Fibroblast of lung (primary cell): ENCODE data around the gene SUMO2. TPM values are rescaled to one million over a fixed set of nuclear protein-coding genes. Genes with fewer than 3 reads are reported as not detected.

Experiments
- DNase-seq, 2 donors: peaks; one replicate each; pipeline versions ENCODE4 v3.0.0 to v3.0.0-alpha.2; 2010; ENCODE audit warnings: low read depth in 2 of 2
- H2AFZ ChIP-seq: 2 replicates; pipeline ENCODE4 v1.5.1; 2012; ENCODE audit warnings: low read length, control low read depth, inconsistent platforms
- H3K27ac ChIP-seq: 2 replicates; pipeline ENCODE4 v1.5.1; 2011; ENCODE audit warnings: low read length, control low read depth; ENCODE audit not compliant: insufficient read depth
- H3K27me3 ChIP-seq: 2 replicates; pipeline ENCODE4 v1.5.1; 2011; ENCODE audit warnings: mild to moderate bottlenecking, low read length; ENCODE audit not compliant: control insufficient read depth, insufficient read depth
- H3K36me3 ChIP-seq: 2 replicates; pipeline ENCODE4 v1.5.1; 2011; ENCODE audit warnings: low read length; ENCODE audit not compliant: control insufficient read depth, insufficient read depth
- H3K4me1 ChIP-seq: 2 replicates; pipeline ENCODE4 v1.5.1; 2011; ENCODE audit warnings: low read length; ENCODE audit not compliant: control insufficient read depth, insufficient read depth; ENCODE audit errors: extremely low read depth
- H3K4me2 ChIP-seq: 2 replicates; pipeline ENCODE4 v1.5.1; 2011; ENCODE audit warnings: low read length, control low read depth; ENCODE audit not compliant: insufficient read depth; ENCODE audit errors: extremely low read depth
- H3K4me3 ChIP-seq, 4 experiments: fragments of 200-600 bp in 1 of 4; sonication (generic) in 1 of 4; replicated peaks in 1 of 4; 2 replicates each; pipeline ENCODE4 v1.5.1; 2011 to 2016; ENCODE audit warnings: low read length in 4 of 4, low read depth in 3 of 4, mild to moderate bottlenecking in 3 of 4, control low read depth in 2 of 4, inconsistent platforms in 1 of 4, mixed read lengths in 1 of 4; ENCODE audit not compliant: insufficient read depth in 1 of 4; ENCODE audit errors: control extremely low read depth in 1 of 4
- H3K79me2 ChIP-seq: 2 replicates; pipeline ENCODE4 v1.5.1; 2012; ENCODE audit warnings: mild to moderate bottlenecking, low read length, inconsistent platforms; ENCODE audit not compliant: control insufficient read depth, insufficient read depth
- H3K9ac ChIP-seq: 2 replicates; pipeline ENCODE4 v1.5.1; 2011; ENCODE audit warnings: mild to moderate bottlenecking, low read length, control low read depth; ENCODE audit not compliant: insufficient read depth
- H3K9me3 ChIP-seq: 2 replicates; pipeline ENCODE4 v1.5.1; 2012; ENCODE audit warnings: low read depth, low read length; ENCODE audit not compliant: control insufficient read depth, insufficient read depth
- H4K20me1 ChIP-seq: 2 replicates; pipeline ENCODE4 v1.5.1; 2011; ENCODE audit warnings: low read length; ENCODE audit not compliant: control insufficient read depth, insufficient read depth; ENCODE audit errors: extremely low read depth
- EZH2 ChIP-seq: IDR thresholded peaks from 2 replicates; pipeline ENCODE4 v1.5.1; 2012; ENCODE audit warnings: low read length, control low read depth, mild to moderate bottlenecking; ENCODE audit errors: missing control alignments
- polyA plus RNA-seq, 2 donors: library from polyadenylated mRNA; depleted of rRNA in 1 of 2; stranded (reverse) in 1 of 2; unstranded in 1 of 2; fragments of >200 nt; gene quantifications; 2 replicates each; pipeline ENCODE4 v1.2.1, GENCODE V29; 2011 to 2012; ENCODE audit warnings: missing spikeins in 1 of 2
- total RNA-seq: library from RNA; depleted of rRNA; stranded (reverse); fragments of >200 nt; gene quantifications from 2 replicates; pipeline ENCODE4 v1.2.1, GENCODE V29; 2014
- TF ChIP-seq, protein P1 (sequence below), 2 donors: IDR thresholded peaks in 1 of 2; conservative IDR thresholded peaks in 1 of 2; 1 replicate in 1 of 2; 2 replicates in 1 of 2; pipeline ENCODE4 v1.5.1; 2011 to 2012; ENCODE audit warnings: low read length in 2 of 2, control low read depth in 1 of 2, inconsistent platforms in 1 of 2, low read depth in 1 of 2, mild to moderate bottlenecking in 1 of 2

The SUMO2 gene
- total and polyA plus RNA-seq, 2 donors (not counting 1 experiment from before 2014, with no cell fraction given): 122 to 191 TPM

- Histone ChIP-seq H3K27ac (peak overlapping the region; percentile 80), H3K36me3 (no peaks in the 10 kb centered on the region), H3K4me3 (peak overlapping the region; percentile 89 to 96 (median 96)), H3K4me2 (peak overlapping the region; percentile 98), H3K27me3 (no peaks in the 10 kb centered on the region), H4K20me1 (no peaks in the 10 kb centered on the region), H3K9me3 (no peaks in the 10 kb centered on the region), H3K79me2 (peaks cover 60% of the 10 kb centered on the region), H2AFZ (peak overlapping the region; percentile 47), H3K4me1 (peaks cover 8% of the 10 kb centered on the region), H3K9ac (peak overlapping the region; percentile 93)
- peak; percentile 26 to 48 for DNase-seq
- TF ChIP-seq, protein P1, sequence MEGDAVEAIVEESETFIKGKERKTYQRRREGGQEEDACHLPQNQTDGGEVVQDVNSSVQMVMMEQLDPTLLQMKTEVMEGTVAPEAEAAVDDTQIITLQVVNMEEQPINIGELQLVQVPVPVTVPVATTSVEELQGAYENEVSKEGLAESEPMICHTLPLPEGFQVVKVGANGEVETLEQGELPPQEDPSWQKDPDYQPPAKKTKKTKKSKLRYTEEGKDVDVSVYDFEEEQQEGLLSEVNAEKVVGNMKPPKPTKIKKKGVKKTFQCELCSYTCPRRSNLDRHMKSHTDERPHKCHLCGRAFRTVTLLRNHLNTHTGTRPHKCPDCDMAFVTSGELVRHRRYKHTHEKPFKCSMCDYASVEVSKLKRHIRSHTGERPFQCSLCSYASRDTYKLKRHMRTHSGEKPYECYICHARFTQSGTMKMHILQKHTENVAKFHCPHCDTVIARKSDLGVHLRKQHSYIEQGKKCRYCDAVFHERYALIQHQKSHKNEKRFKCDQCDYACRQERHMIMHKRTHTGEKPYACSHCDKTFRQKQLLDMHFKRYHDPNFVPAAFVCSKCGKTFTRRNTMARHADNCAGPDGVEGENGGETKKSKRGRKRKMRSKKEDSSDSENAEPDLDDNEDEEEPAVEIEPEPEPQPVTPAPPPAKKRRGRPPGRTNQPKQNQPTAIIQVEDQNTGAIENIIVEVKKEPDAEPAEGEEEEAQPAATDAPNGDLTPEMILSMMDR (conservative IDR thresholded peaks at IDR 0.05 in 1 of 2, IDR thresholded peaks at IDR 0.05 in 1 of 2; ENCODE audit: low read depth in 1 of 2, low read length in 2 of 2): no peak
- TF ChIP-seq EZH2: no peak
Measured at GRCh38 chr17:75152922-75153779, 29.6 kb downstream of the SUMO2 start.

DNA sequence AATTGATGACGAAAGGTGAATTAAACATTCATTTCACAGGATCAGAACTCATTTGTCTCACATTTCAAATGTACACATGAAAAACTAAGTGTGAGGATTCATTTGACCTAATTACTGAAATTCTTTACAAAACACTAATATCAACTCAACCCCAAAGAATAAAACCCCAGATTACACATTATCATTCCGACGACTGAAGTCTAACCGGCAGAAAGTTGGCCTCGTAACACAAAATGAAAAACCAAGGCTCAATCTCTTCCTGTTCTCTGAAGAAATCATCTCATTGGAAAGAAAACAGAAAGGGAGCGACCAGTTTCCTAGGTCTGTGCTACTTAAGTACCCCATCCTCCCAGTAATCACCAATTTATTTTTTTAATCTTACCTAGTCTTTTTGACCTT, 30.2 kb downstream of the SUMO2 start:
- Histone ChIP-seq H3K4me2 (peak overlapping the region; percentile 98), H3K27me3 (no peaks in the 10 kb centered on the region), H3K9me3 (no peaks in the 10 kb centered on the region), H3K4me1 (peaks cover 8% of the 10 kb centered on the region), H3K4me3 (peak overlapping the region; percentile 89 to 96 (median 96)), H3K36me3 (peaks cover 4% of the 10 kb centered on the region), H3K9ac (peak overlapping the region; percentile 23), H3K27ac (peak overlapping the region; percentile 80), H3K79me2 (peaks cover 64% of the 10 kb centered on the region), H4K20me1 (no peaks in the 10 kb centered on the region), H2AFZ (no peak overlapping the region)
- DNase-seq: peak in 1 of 2 donors; percentile 22
- no peak for TF ChIP-seq EZH2
- TF ChIP-seq, protein P1 (conservative IDR thresholded peaks at IDR 0.05 in 1 of 2, IDR thresholded peaks at IDR 0.05 in 1 of 2; ENCODE audit: low read depth in 1 of 2, low read length in 2 of 2): no peak

DNA sequence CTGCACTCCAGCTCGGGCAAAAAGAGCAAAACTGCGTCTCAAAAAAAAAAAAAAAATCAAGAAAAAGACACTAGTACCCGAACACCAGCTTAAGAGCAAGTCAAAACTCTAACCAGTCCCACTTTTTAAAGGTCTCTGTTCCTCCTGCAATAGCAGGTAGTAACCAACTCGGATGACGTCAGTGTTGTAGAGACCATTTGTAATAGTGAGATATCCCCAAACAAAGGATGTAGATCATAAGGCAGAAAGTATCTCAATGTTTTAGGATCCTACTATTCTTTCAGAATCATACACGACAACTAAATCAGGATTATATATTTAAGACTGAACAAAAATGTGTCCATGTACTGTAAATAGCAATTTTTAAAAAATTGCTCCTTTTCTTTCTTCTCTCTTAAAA, 30.8 kb downstream of the SUMO2 start:
- peaks cover 8% of the 10 kb centered on the region for H3K4me1 ChIP-seq
- H3K79me2 ChIP-seq: peaks cover 64% of the 10 kb centered on the region
- no peaks in the 10 kb centered on the region for H4K20me1 ChIP-seq
- peak overlapping the region; percentile 98 for H3K4me2 ChIP-seq
- no peak overlapping the region for H3K27ac ChIP-seq
- no peak overlapping the region for H3K9ac ChIP-seq
- H3K27me3 ChIP-seq: no peaks in the 10 kb centered on the region
- H2AFZ ChIP-seq: no peak overlapping the region
- H3K4me3 ChIP-seq: peak overlapping the region; percentile 21 to 96 (median 92)
- peaks cover 4% of the 10 kb centered on the region for H3K36me3 ChIP-seq
- TF ChIP-seq EZH2: no peak
- TF ChIP-seq, protein P1 (conservative IDR thresholded peaks at IDR 0.05 in 1 of 2, IDR thresholded peaks at IDR 0.05 in 1 of 2; ENCODE audit: low read depth in 1 of 2, low read length in 2 of 2): no peak
- peak; percentile 25 to 53 for DNase-seq
- H3K9me3 ChIP-seq: no peaks in the 10 kb centered on the region
